Subcutaneous abdominal adipose tissue (tissue), 5 donors: ENCODE data around the gene CAMKMT.

Experiments
- H3K27ac ChIP-seq: one replicate; pipeline ENCODE4 v1.7.0; 2013; ENCODE audit warnings: low read depth, mild to moderate bottlenecking, inconsistent platforms, low read length, moderate library complexity
- H3K27me3 ChIP-seq, 5 donors: one replicate each; pipeline ENCODE4 v1.7.0; 2013; ENCODE audit warnings: low read length in 5 of 5, inconsistent platforms in 1 of 5; ENCODE audit not compliant: control insufficient read depth in 5 of 5, insufficient read depth in 4 of 5
- H3K36me3 ChIP-seq, 5 donors: one replicate each; pipeline ENCODE4 v1.7.0; 2013; ENCODE audit warnings: low read length in 5 of 5; ENCODE audit not compliant: control insufficient read depth in 5 of 5, insufficient read depth in 5 of 5
- H3K4me1 ChIP-seq, 5 donors: one replicate each; pipeline ENCODE4 v1.7.0; 2013; ENCODE audit warnings: low read length in 5 of 5, mild to moderate bottlenecking in 3 of 5, moderate library complexity in 1 of 5; ENCODE audit not compliant: control insufficient read depth in 5 of 5, insufficient read depth in 5 of 5
- H3K4me3 ChIP-seq, 5 donors: one replicate each; pipeline ENCODE4 v1.7.0; 2013; ENCODE audit warnings: low read length in 5 of 5, low read depth in 1 of 5
- H3K9ac ChIP-seq, 5 donors: one replicate each; pipeline ENCODE4 v1.7.0; 2013; ENCODE audit warnings: low read length in 5 of 5, mild to moderate bottlenecking in 4 of 5, moderate library complexity in 3 of 5
- H3K9me3 ChIP-seq, 5 donors: one replicate each; pipeline ENCODE4 v1.7.0; 2013; ENCODE audit warnings: low read length in 5 of 5; ENCODE audit not compliant: control insufficient read depth in 5 of 5
- donor health status: healthy.
- donor health status: healthy.
- donor health status: healthy.
- donor health status: healthy.
- donor health status: healthy.

Gene CAMKMT

GRCh38 chr2:44645937-44646336 is 284.2 kb downstream of the CAMKMT start:
- H3K9me3 ChIP-seq, result no peaks in the 10 kb centered on the region
- no peaks in the 10 kb centered on the region for H3K27me3 ChIP-seq
- no peaks in the 10 kb centered on the region for H3K36me3 ChIP-seq
- H3K27ac ChIP-seq, result no peak overlapping the region
- no peak overlapping the region for H3K9ac ChIP-seq
- H3K4me1 ChIP-seq, result peaks cover 0 to 2% (median 0%) of the 10 kb centered on the region in 5 donors
- H3K4me3 ChIP-seq, result no peak overlapping the region

GRCh38 chr2:44649381-44649780 is 287.6 kb downstream of the CAMKMT start:
- H3K27ac ChIP-seq, result no peak overlapping the region
- no peaks in the 10 kb centered on the region for H3K9me3 ChIP-seq
- H3K4me3 ChIP-seq, result no peak overlapping the region
- no peaks in the 10 kb centered on the region for H3K27me3 ChIP-seq
- H3K9ac ChIP-seq, result no peak overlapping the region
- H3K4me1 ChIP-seq, result peaks cover 0 to 2% (median 0%) of the 10 kb centered on the region in 5 donors
- H3K36me3 ChIP-seq, result no peaks in the 10 kb centered on the region

GRCh38 chr2:44650796-44651195 is 289.0 kb downstream of the CAMKMT start:
- Histone ChIP-seq H3K27me3 (no peaks in the 10 kb centered on the region), H3K36me3 (no peaks in the 10 kb centered on the region), H3K9me3 (no peaks in the 10 kb centered on the region), H3K4me3 (no peak overlapping the region), H3K27ac (no peak overlapping the region), H3K9ac (no peak overlapping the region), H3K4me1 (peaks cover 0 to 2% (median 0%) of the 10 kb centered on the region in 5 donors)

GRCh38 chr2:44651974-44652373 is 290.2 kb downstream of the CAMKMT start:
- Histone ChIP-seq H3K4me1 (peaks cover 0 to 2% (median 0%) of the 10 kb centered on the region in 5 donors), H3K9me3 (no peaks in the 10 kb centered on the region), H3K9ac (no peak overlapping the region), H3K27ac (no peak overlapping the region), H3K27me3 (no peaks in the 10 kb centered on the region), H3K4me3 (no peak overlapping the region), H3K36me3 (no peaks in the 10 kb centered on the region)

GRCh38 chr2:44652701-44653100 is 291.0 kb downstream of the CAMKMT start:
- Histone ChIP-seq H3K9me3 (no peaks in the 10 kb centered on the region), H3K36me3 (no peaks in the 10 kb centered on the region), H3K27me3 (no peaks in the 10 kb centered on the region), H3K27ac (no peak overlapping the region), H3K4me3 (no peak overlapping the region), H3K9ac (no peak overlapping the region), H3K4me1 (peaks cover 0 to 2% (median 0%) of the 10 kb centered on the region in 5 donors)

GRCh38 chr2:44655401-44655864 is 293.7 kb downstream of the CAMKMT start:
- no peaks in the 10 kb centered on the region for H3K9me3 ChIP-seq
- H3K9ac ChIP-seq, result no peak overlapping the region
- no peak overlapping the region for H3K4me3 ChIP-seq
- H3K36me3 ChIP-seq, result no peaks in the 10 kb centered on the region
- no peaks in the 10 kb centered on the region for H3K27me3 ChIP-seq
- H3K27ac ChIP-seq, result no peak overlapping the region
- no peaks in the 10 kb centered on the region for H3K4me1 ChIP-seq

- no peak overlapping the region for H3K9ac ChIP-seq
- H3K4me1 ChIP-seq, result no peaks in the 10 kb centered on the region
- no peaks in the 10 kb centered on the region for H3K9me3 ChIP-seq
- H3K36me3 ChIP-seq, result no peaks in the 10 kb centered on the region
- H3K27ac ChIP-seq, result no peak overlapping the region
- no peaks in the 10 kb centered on the region for H3K27me3 ChIP-seq
- no peak overlapping the region for H3K4me3 ChIP-seq
These were observed 294.7 kb downstream of the CAMKMT start for GRCh38 chr2:44656460-44656859.

- Histone ChIP-seq H3K9me3 (no peaks in the 10 kb centered on the region), H3K36me3 (no peaks in the 10 kb centered on the region), H3K27me3 (no peaks in the 10 kb centered on the region), H3K4me3 (no peak overlapping the region), H3K4me1 (no peaks in the 10 kb centered on the region), H3K9ac (no peak overlapping the region), H3K27ac (no peak overlapping the region)
These were observed 301.8 kb downstream of the CAMKMT start for GRCh38 chr2:44663471-44664073.

GRCh38 chr2:44668336-44668735 is 306.6 kb downstream of the CAMKMT start:
- no peak overlapping the region for H3K27ac ChIP-seq

GRCh38 chr2:44671276-44671675 is 309.5 kb downstream of the CAMKMT start:
- Histone ChIP-seq H3K27ac (no peak overlapping the region), H3K9me3 (no peaks in the 10 kb centered on the region), H3K4me3 (no peak overlapping the region), H3K27me3 (no peaks in the 10 kb centered on the region), H3K36me3 (no peaks in the 10 kb centered on the region), H3K4me1 (no peaks in the 10 kb centered on the region), H3K9ac (no peak overlapping the region)

More at GRCh38 chr2:44668336-44668735, 306.6 kb downstream of the CAMKMT start:
- Histone ChIP-seq H3K4me3 (no peak overlapping the region), H3K9ac (no peak overlapping the region), H3K9me3 (no peaks in the 10 kb centered on the region), H3K27me3 (no peaks in the 10 kb centered on the region), H3K36me3 (no peaks in the 10 kb centered on the region), H3K4me1 (no peaks in the 10 kb centered on the region)
